Right kidney (tissue), 1 donor: ENCODE measurements around the gene SLC19A1.
"Not testable (repeated sequence)": the region's sequence is repeated elsewhere in the genome, so short reads cannot be mapped to it uniquely, and the experiment has no call there.

Experiments used
- DNase-seq: peaks from one replicate; pipeline ENCODE4 v3.0.0-alpha.2; 2016

Gene SLC19A1

GRCh38 chr21:45532826-45533360, 9.3 kb downstream of the SLC19A1 start:
- no peak for DNase-seq

DNA sequence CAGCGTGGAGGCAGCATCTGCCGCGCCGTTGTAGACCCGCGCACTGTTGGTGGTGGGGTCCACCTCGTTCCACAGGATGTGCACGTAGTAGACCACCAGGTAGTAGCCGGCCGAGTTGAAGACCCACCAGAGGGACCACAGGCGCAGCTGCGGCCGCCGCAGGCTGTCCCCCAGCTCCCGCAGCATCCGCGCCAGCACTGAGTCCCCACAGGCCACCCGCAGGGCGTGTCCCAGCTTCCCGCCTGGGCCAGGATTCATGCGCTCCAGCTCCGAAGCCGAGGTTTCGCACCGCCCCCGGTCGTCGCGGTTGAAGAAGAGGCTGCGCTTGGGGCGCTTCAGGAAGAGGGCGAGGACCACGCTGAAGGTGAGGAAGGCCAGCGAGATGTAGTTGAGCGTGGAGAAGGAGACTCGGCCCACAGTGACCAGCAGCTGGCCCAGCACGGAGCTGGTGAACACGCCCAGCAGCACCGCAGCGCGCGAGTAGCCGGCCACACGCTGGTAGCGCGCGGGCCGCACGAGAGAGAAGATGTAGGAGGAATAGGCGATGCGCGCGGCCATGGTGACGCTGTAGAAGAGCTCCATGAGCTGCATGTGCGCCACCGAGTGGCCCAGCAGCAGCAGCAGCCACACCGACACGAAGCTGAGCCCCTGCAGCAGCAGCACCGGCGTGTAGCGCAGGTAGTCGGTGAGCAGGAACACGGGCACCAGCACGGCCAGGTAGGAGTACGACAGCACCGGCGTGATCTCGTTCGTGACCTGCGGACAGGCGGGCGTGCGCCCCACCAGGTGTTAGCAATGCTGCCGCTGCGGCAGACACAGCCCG, 10.6 kb downstream of the SLC19A1 start:
- no peak for DNase-seq

DNA sequence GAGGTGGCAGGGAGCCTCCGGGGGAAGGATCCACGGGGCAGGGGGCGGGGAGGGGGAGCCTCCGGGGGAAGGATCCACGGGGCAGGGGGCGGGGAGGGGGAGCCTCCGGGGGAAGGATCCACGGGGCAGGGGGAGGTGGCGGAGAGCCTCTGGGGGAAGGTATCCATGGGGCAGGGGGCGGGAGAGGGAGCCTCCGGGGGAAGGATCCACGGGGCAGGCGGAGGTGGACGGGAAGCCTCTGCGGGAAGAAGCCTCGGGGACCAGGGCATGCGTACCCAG, 11.2 kb downstream of the SLC19A1 start:
- not testable (repeated sequence) for DNase-seq

DNA sequence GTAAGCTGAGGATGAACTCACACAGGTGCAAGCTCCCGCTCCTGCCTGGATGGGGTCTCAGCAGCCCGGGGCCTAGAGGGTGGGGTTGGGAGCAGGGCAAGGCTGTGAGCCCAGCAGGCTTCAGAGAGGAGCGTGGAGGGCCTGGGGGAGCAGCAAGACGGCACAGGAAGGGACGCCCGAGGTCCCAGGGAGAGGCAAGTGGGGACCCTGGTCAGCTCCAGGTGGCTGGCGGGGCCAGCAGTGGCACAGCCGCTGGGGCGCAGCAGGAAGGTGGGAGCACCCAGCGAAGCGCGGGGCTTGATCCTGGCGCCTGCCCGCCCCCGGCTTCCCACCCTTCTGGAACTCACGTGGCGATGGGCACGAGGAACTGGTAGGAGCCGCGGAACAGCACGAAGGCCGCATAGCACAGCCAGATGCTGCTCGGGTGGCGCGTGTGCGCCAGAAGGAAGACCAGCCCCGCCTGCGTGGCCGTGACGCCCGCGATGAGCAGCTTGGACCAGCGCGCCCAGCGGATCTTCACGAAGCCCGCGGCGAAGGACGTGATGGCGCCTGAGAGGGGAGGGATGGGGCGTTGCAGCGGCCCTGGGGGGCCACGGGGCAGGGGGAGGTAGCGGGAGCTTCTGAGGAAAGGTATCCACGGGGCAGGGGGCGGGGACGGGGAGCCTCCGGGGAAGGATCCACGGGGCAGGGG, 11.7 kb downstream of the SLC19A1 start:
- DNase-seq, result no peak

- DNase-seq, result no peak
These were observed 12.3 kb downstream of the SLC19A1 start for GRCh38 chr21:45529785-45530422.

DNA sequence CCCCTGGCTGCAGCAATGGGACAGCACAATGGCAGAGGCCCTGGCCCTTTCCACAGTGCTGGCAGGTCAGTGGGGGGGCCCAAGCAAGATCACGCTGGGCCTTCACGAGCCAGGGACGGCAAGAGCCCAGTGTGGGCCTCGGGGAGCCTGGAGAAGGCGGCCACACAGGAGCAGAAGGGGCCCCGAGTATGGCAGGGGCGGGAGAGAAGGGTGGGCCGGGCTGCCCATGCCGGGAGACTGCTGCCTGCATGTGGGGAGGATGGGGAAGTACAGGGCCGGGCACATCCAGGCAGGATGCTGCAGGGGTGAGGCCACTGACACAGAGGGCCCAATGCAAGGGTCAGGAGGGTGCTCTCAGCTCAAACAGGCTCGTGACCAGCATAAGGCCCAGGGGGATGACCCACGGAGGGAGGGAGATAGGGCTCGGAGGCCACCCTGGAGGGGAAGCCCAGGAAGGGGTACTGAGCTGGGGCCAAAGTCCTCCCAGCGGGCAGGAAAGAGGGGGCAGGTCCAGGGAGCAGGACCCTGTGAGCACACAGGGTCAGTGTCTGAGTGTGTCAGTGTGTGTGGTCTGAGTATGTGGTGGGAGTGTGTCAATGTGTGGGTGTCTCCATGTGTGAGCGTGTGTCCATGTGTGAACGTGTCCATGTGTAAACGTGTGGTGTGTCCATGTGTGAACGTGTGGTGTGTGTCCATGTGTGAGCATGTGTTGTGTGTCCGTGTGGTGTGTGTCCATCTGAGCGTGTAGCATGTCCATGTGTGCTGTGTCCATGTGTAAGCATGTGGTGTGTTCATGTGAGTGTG, 13.1 kb downstream of the SLC19A1 start:
- no peak for DNase-seq

DNA sequence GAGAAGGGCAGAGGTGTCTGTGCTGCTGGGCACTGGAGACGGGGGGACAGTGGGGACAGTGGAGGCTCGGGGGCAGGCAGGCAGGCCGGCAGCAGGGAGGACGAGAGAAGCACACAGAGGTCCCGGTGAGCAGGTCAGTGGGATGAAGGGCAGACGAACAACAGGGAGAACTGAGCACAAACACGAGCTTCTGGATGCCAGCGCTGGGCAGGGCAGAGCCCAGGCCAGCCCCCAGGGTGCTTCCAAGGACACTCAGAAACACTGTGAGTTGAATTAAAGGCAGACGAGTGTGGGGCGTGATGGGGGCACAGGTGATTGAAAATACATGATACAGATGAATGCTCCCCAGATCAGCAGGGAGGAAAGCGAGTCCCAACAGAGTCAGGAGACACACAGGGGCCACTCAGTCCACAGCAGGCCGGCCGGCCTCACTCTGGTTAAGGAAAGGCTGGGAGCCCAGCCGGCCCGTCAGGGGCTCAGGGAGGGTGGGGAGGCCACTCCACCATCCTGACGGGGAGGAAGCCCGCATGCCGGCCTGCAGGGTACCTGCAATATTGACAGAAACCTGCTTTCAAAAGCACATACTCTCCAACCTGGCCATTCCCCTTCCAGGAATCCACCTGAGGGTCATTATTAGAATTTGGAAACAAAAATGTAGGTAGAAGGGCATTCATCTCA, 14.1 kb downstream of the SLC19A1 start:
- DNase-seq, result no peak

DNA sequence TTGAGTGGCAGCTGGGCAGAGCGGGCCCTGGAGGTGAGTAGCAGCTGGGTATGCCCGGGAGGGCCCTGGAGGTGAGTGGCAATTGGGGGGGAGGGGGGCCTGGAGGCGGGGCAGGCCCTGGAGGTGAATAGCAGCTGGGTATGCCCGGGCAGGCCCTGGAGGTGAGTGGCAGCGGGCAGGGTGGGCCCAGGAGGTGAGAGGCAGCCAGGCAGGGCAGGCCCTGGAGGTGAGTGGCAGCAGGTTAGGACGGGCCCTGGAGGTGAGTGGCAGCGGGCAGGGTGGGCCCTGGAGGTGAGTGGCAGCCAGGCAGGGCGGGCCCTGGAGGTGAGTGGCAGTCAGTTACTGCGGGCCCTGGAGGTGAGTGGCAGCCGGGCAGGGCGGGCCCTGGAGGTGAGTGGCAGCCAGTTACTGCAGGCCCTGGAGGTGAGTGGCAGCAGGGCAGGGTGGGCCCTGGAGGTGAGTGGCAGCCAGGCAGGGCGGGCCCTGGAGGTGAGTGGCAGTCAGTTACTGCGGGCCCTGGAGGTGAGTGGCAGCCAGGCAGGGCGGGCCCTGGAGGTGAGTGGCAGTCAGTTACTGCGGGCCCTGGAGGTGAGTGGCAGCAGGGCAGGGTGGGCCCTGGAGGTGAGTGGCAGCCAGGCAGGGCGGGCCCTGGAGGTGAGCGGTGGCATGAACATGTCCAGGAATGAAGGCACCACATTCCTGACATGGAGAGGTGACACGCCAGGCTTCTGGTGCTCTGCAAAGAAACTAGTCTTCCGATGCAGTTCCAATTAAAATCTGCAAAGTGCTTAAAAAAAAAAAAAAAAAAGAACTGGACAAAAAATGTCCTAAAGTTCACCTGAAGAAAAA, 14.9 kb downstream of the SLC19A1 start:
- DNase-seq, result not testable (repeated sequence)

GRCh38 chr21:45525910-45526306, 16.3 kb downstream of the SLC19A1 start:
- no peak for DNase-seq

DNA sequence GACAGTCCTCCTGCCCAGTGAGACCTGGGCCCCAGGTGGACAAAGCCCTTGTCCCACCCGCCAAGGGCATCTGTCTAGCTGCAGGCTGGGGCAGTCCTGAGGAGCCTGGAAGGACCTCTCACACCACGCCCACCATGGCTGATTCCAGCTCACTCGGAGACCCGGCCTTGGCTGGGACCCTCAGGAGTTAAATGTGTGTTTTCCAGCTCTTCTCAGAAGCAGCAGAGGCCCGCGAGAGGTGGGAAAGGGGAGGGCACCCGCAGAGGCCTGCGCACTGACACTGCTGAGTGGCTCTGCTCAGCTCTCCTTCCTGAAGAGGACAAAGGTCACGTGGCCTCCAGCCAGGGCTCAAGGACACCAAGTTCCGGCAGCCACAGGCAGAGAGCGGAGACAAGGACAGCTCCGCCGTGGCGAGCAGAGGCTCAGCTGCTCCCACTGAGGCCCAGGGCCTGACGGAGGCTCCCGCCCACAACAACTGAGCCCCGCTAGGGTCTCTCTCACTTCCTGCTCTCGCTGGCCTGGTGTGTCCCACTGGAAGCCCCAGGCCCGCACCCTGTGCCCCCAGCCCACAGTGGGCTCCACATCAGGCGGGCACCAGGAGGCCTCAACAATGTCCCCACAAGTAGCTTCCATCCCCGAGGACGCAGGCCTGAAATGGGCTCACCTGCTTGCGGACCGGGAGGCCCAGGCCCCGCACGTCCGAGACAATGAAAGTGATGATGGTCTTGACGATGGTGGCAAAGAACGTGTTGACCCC, 16.9 kb downstream of the SLC19A1 start:
- no peak for DNase-seq

DNA sequence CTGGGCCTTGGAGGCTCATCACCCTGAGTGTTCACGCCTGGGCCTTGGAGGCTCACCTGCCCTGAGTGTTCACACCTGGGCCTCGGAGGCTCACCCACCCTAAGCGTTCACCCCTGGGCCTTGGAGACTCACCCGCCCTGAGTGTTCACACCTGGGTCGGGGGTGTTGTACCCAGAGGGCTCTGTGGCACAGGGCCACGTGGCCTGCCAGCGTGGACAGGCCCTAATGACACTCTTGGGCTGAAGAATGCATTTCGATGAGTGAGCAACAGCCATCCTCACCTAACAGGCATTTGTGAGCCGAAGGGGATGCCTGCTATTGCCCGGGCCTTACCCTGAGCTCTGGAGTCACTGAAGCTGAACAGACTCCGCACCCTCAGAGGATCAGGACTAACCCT, 17.5 kb downstream of the SLC19A1 start:
- no peak for DNase-seq

GRCh38 chr21:45523411-45524101, 18.7 kb downstream of the SLC19A1 start:
- no peak for DNase-seq

GRCh38 chr21:45522986-45523385, 19.3 kb downstream of the SLC19A1 start:
- DNase-seq, result no peak

GRCh38 chr21:45522381-45522780, 19.9 kb downstream of the SLC19A1 start:
- DNase-seq, result no peak

DNA sequence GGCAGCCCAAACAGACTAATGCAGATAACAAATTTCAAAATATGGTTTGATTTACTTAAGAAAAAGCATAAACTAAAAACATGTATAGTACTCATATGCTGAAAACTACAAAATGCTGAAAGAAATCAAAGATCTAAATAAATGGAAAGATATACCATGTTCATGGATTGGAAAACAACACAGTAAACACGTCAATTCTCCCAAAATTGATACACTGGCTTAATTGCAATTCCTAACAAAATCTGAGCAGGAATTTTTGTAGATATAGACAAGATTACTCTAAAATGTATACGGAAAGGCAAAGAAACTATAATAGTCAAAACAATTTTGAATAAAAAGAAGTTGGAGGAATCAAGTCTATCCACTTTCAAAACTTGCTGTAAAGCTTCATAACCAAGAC, 21.0 kb downstream of the SLC19A1 start:
- DNase-seq, result no peak

- no peak for DNase-seq
These were observed 23.1 kb downstream of the SLC19A1 start for GRCh38 chr21:45519182-45519581.

GRCh38 chr21:45518742-45519141, 23.5 kb downstream of the SLC19A1 start:
- no peak for DNase-seq

- DNase-seq, result no peak
These were observed 24.8 kb downstream of the SLC19A1 start for GRCh38 chr21:45517249-45518065.
